ENCODE data around the gene CRABP1. TPM values are rescaled to one million over a fixed set of nuclear protein-coding genes. Genes with fewer than 3 reads are reported as not detected.

CRABP1 gene
- total RNA-seq, 4 donors from 2014 or later, result not detected

DNA sequence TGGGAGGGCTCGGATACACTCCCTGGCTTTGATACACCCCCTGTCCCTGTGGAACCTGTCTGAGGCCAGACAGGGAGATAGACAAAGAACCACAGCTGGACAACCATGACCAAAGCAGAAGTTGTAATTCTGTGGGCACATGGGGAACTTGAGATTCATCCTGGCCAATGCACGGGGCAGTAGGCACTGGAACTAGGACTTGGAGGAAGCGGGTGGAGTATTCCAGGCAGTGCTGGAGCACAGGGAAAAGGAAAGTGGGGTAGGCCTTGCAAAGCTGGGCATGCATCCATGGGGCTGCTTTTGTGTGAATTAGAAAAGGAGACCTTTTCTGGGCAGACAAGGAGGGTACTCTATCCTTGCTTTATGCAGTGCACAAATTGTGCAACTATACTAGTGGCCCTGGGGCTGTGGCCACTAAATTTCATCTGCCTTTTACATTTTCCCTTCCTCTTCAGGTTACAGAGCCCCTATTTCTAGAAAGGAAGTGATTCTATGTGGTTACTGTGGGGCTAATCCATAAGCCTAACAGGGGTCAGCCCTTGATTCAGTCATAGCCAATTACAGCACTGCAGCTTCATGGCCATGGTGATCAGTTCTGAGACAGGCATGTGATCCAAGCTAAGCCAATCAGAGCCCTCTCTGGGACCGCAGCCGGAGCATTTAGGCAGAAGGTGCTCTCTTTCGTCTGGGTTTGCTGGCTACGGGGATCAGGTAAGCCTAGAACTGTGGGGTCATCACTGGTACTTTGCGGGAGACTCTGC is 21.0 kb downstream of the CRABP1 start:
- TF ChIP-seq, protein P1, sequence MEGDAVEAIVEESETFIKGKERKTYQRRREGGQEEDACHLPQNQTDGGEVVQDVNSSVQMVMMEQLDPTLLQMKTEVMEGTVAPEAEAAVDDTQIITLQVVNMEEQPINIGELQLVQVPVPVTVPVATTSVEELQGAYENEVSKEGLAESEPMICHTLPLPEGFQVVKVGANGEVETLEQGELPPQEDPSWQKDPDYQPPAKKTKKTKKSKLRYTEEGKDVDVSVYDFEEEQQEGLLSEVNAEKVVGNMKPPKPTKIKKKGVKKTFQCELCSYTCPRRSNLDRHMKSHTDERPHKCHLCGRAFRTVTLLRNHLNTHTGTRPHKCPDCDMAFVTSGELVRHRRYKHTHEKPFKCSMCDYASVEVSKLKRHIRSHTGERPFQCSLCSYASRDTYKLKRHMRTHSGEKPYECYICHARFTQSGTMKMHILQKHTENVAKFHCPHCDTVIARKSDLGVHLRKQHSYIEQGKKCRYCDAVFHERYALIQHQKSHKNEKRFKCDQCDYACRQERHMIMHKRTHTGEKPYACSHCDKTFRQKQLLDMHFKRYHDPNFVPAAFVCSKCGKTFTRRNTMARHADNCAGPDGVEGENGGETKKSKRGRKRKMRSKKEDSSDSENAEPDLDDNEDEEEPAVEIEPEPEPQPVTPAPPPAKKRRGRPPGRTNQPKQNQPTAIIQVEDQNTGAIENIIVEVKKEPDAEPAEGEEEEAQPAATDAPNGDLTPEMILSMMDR (IDR thresholded peaks at IDR 0.05; ENCODE audit: low read depth), result no peak

DNA sequence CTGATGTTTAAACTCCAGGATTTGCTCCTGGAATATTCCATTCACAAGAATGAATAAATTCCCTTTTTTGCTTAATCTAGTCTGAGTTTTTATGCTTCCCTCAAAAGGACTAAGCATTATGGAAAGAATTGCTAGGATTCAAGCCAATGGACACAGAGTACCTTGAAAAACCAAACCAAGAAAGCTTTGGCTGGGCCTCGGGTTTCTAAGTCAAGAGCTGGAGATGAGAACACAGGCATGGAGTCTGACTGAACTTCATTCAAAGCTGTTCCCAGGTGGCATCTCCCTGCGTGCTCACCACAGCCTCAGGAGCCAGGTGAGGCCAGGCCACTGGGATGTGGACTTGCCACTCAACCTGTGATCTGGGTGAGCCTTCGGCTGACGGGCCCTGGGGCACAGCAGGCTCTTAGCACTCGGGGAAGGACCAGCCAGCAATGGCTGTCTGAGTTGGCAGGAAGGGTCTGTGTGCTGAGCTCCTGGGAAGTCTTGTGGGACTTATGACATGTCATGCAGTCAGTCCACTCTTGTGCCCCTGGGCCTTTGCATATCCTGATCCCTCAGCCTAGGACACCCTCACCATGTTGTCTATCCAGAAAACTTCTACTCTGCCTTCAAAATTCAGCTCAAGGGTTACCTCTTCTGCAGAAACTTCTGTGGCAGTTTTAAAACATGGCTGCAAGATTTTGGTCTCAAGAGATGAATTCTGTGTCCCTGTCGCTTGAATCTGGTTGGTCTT is 21.8 kb downstream of the CRABP1 start:
- TF ChIP-seq, protein P1 (IDR thresholded peaks at IDR 0.05; ENCODE audit: low read depth), result no peak

DNA sequence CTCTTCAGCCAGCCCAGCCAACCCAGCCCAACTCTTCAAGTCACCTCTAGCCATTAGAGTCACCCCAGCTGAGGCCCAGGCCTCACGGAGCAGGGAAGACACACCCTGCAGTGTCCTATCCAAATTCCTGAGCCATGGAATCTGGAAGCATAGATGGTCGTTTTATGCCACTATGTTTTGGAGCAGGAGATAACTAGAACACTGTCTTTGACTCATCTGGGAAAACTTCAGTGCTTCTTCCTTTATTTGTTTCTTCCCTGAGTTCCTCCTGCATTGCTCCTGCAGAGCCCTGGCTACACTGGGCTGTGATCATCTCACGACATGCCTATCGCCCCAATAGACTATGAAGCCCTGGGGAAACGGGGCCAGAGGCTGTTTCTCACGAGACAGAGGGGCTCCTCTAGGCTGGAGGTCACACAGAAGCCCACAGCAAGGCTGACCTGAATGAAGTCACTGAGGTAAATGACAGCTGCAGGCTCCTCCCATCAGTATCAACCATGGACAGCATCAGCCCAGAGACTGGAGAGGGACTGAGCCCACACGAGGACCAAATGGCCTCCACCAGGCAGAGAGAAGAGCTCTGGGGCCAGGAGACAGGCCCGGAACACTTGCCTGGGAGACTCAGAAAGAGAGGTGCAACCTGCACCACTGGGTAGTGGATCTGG is 22.7 kb downstream of the CRABP1 start:
- TF ChIP-seq, protein P1 (IDR thresholded peaks at IDR 0.05; ENCODE audit: low read depth), result no peak

DNA sequence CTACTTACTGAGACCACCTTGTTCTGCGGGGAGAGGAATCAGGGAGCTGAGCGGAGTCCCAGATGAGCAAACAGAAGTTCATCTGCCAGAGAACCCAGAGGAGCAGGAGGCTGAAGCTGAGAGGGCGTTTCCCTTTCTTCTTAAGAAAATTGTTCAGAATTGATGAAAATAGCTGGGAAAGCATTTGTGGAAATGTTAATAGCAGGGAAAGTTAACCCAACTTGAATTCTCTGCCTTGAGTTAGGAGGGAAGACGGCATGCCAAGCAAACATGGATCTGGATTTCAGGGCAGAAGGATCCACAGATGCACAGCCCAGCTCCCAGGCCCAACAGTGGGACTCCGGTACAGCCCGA is 23.2 kb downstream of the CRABP1 start:
- TF ChIP-seq, protein P1 (IDR thresholded peaks at IDR 0.05; ENCODE audit: low read depth), result no peak

DNA sequence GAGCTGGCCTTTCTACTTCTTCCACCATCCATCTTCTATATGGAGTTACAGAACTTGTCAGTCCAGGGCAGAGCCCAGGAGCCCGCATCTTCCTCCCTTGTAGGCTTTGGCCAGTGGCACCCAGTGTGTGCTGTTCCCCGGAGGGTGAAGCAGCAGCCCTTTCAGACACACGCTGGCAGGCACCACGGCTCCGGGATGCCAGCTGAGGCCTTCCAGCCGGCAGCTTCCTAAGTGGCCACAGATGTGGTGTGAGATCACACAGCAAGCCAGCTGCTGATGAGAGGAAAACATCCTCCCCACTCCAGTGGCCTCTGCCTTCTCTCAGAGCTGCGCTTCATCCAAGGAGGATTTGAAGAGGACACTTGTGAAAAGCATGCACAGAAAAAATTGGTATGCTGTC is 24.1 kb downstream of the CRABP1 start:
- TF ChIP-seq, protein P1 (IDR thresholded peaks at IDR 0.05; ENCODE audit: low read depth), result no peak

DNA sequence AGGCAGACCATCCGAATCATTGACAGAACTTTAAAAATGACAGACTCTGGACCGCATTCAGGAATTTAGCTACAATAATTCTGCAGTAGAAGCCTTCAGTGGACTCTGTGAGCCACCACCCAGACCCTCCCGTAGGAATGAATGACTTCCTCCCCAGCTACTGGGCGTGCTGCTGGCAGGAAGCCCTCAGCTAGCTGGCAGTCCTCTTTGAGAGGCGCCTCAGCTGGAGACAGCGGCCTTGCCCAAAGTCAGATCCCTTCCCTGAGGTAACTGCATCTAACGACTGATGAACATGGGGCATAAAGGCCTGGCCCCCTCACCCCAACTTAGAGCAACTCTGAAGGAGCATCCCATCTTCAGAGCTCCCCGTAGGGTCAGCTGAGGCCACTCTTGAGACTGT is 25.8 kb downstream of the CRABP1 start:
- TF ChIP-seq, protein P1 (IDR thresholded peaks at IDR 0.05; ENCODE audit: low read depth), result no peak

DNA sequence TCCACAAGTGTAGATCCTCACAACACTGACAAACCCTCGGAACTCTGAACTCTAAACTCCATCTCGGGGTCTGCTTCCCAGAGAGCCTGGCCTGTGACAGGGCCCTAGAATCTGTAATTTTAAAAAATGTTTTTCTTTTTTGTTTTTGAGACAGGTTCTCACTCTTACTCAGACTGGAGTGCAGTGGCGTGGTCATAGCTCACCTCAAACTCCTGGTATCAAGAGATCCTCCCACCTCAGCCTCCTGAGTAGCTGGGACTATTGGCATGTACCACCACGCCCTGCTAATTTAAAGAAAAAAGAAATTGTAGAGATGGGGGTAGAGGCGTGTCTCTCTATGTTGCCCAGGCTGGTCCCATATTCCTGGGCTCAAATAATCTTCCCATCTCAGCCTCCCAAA is 26.2 kb downstream of the CRABP1 start:
- TF ChIP-seq, protein P1 (IDR thresholded peaks at IDR 0.05; ENCODE audit: low read depth), result no peak

Measured in subcutaneous adipose tissue (tissue), 4 donors.